ENCODE data around the gene RNF166.
A peak's percentile ranks its signal among the peaks of the same experiment; 100 is the strongest.

Gene RNF166

DNA sequence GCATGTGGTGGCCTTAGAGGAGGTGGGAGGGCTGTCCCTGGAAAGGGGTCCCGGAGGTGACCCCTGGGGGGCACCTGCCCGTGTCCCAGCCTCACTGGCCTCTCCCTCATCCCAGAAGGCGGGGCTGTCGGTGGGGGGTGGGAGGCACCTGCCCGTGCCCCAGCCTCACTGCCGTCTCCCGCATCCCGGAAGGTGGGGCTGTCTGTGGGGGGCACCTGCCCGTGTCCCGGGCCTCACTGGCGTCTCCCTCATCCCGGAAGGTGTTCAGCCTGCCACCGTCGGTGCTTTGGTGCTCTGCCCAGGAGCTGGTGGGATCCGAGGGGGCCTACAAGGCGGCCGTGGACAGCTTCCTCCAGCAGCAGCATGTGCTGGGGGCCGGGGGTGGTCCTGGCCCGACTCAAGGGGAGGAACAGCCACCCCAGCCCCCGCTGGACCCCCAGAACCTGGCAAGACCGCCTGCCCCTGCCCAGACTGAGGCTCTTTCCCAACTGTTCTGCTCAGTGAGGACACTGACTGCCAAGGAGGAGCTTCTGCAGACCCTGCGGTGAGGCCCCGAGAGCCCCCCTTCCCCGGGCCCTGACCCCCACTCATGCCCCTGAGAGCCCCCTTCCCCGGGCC lies 6.3 kb upstream of the RNF166 start:
- DNase-seq (ENCODE audit: low read depth, low spot score), result no peak
- H3K27ac ChIP-seq, result no peak overlapping the region

DNA sequence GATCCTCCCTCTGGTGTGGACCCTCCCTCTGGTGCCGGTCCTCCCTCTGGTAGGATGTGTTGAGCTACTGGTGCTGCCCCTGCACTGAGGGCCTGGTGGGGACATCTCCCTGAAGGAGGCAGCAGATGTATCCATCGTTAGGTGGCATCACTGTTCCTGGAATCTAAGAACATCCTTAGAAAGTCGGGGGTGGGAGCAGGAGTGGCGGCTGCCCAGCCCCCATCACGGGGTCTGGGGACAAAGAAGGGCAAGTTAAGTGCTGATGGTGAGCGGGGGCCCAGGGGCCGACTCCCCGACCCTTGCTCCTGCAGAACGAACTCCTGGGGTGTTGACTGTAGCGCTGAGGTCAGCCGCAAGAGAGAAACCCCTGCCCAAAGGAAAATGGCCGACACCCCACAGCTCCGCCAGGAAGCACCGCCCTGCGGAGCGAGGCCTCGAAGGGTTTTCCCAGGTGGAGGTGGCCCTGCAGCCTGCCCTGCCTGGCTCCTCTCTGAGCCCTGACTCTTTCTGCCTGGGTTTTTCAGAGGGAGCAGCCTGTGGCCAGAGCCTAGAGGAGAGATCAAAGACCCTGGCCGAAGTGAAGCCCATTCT lies 5.6 kb upstream of the RNF166 start:
- no peak for DNase-seq (ENCODE audit: low read depth, low spot score)
- H3K27ac ChIP-seq, result no peak overlapping the region

DNA sequence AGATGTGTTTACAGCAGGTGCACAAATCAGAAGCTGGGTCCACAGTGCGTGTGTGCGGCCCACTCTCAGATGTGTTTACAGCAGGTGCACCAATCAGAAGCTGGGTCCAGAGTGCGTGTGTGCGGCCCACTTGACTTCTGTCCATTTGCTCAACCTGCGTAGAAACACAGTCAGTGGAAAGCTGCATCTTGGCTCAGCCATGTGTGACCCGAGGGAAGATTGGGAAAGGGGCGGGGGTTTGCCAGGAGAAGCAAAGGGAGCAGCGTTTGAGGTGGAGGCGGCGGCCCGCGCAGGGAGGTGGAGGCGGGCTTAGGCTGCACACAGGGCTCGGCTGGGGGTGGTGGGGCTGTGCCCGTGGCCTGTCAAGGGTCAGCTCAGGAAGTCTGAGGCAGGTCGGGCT lies 4.3 kb upstream of the RNF166 start:
- H3K27ac ChIP-seq, result no peak overlapping the region
- DNase-seq (ENCODE audit: low read depth, low spot score), result no peak

DNA sequence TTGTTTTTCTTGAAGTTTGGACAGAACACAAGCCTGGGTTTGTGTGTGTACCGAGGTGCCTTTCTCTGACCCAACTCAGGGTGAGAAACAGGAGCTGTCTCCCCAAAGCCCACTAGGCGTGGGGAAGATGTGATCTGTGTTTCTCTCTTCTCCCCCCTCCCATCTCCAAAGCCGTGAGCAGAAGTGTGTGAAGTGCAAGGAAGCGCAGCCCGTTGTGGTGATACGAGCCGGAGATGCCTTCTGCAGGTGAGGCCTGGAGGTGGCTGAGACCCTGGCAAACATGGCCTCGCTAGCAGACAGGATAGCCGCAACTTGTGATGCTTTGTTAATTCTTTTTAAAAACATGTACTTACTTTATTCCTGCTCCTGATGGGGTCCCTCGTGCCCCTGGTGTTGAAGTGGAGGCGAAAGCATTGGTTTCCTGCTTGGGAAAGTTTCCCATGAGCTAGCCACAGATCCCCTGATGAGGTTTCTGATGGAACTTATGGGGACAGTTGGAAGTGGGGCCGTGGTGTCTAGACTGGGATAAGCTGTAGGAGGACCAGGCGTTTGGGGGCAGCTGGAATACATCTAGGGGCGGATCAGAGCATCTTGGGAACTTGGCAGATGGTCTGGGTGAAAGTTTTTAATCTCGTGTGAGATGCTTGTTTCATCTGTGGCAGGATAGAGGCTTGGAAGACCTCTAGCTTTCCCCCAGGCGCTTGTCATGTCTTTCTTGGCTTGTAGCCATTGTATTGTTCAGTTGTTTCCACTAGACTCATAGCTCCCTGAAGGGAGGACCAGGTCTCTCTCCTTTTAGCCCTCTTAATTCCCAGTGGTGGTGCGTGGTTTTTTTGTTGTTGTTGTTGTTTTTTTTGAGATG lies 988 bp upstream of the RNF166 start:
- DNase-seq (ENCODE audit: low read depth, low spot score), result no peak
- peak overlapping the region; percentile 17 for H3K27ac ChIP-seq

DNA sequence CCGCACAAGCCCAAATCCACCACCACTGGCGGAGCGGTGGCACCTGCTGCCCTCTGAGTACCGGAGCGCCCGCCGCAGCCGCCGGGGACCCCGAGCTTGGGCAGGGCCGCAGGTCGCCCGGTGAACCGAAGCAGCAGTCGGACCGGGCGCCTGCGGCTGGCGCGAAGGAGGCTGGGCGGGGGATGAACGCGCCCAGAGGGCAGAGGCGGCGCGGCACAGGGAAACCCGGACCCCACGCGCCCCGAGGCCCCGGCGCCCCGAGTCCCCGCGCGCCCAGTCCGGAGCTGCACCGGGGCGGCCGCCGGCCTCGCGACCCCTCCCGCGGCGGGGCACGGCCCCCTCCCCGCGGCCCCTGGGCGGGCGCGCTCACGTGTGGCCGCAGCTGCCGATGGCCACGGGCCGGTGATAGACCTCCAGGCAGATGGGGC lies 393 bp downstream of the RNF166 start:
- DNase-seq (ENCODE audit: low read depth, low spot score), result no peak
- H3K27ac ChIP-seq, result peak overlapping the region; percentile 17

DNA sequence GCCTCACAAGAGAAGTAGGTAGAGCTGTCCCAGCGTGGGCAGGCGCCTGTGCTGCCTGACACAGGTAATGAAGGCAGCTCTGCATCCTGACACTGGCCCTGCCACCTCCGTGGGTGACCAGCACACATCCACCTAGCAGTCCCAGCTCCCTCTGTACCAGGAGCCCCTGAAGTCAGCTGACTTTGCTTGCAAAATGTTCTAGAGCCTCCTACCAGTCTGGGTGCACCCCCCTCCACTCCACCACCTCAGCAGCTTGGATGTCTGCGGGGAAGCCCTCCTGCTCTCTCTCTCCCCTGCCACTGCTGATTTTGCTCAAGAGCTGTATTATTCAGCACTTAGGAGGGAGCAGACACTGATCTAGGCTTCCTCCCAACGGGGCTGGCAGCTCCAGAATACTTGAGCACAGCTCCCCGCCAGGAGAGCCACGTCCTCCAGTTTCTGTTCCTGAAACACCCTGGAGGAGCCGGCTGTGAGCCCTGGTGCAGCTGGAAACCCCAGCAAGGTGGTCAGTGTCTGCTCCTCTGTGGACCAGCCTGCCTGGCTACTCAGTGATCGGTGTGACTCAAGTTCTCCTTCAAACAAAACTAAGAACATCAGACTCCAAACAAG lies 1.0 kb downstream of the RNF166 start:
- no peak overlapping the region for H3K27ac ChIP-seq
- DNase-seq (ENCODE audit: low read depth, low spot score), result no peak

DNA sequence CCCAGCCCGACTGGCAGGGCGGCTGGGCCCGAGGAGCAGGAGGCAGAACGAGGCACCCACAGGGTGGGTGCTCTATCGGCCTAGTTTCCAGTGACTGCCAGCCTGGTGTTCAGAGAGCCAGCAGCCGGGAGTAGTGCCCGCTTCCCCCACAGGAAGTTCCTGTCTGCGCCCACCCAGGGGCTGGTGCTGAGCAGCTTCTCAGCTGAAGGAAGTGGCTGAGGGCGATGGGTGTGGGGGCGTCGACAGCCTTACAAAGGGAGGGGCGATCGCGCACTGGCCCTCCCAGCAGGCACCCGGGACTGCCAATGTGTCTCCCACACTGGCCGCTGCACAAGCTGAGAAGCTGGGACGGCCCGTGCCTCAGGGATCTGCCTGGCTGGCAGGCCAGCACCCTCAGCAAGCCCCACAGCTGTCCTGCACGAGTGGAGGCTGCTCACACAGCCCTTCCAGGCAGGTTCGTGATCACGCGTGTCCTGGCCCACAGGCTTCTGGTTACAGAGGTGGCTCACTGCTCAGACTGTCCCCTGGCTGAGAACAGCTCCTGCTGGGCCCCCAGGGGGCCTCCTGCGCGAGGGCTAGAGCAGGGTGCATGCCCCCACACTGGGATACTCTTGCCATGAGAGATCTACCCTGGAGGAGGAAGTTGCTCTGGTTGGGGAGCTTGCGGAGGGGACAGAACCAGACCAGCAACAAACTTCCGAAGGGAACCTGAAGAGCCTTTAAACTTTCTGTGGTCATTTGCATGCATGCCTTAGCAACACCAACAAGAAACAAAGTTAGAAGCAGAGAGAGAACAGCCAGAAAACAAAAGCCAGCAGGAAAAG lies 2.5 kb downstream of the RNF166 start:
- no peak overlapping the region for H3K27ac ChIP-seq

DNA sequence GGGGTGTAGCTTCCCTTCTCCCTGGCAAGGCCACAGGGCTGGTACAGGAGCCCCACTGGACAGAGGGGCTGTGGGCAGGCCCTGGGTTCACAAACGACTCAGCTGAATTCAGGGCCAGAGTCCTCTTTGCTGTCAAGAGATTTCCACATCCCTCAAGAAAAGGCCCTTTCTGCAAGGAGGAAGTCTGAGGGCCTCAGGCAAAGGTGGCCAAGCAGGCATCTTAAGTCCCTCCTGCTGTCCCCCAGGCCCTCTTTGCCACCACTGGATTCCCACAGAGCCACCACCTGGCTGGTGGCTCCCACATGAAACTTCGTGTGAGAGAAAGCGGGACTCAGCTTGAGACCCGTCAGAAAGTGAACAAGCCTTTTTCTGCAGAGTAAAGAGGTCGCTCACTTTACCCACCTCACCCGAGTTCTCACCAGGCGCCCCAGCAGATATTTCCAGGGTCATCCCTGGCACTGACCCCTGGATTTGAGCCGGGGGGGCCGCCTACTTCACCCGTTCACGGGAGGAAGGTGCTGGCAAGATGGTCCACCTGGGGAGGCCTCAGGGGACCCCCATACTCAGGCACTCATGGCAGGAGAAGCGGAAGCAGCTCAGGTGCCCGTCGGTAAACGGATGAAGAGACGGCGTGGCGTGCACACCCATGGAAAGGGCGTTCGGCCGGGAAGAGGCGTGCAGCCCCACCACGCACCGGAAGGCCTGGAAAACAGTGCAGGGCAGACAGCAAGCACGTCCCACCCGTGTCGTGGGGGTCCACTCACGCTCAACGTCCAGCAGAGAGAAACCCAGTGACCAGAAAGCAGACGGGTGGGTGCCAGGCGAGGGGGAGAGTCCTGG lies 3.6 kb downstream of the RNF166 start:
- no peak for DNase-seq (ENCODE audit: low read depth, low spot score)
- H3K27ac ChIP-seq, result no peak overlapping the region

More for the DNA sequence above, 2.5 kb downstream of the RNF166 start:
- no peak for DNase-seq (ENCODE audit: low read depth, low spot score)

DNA sequence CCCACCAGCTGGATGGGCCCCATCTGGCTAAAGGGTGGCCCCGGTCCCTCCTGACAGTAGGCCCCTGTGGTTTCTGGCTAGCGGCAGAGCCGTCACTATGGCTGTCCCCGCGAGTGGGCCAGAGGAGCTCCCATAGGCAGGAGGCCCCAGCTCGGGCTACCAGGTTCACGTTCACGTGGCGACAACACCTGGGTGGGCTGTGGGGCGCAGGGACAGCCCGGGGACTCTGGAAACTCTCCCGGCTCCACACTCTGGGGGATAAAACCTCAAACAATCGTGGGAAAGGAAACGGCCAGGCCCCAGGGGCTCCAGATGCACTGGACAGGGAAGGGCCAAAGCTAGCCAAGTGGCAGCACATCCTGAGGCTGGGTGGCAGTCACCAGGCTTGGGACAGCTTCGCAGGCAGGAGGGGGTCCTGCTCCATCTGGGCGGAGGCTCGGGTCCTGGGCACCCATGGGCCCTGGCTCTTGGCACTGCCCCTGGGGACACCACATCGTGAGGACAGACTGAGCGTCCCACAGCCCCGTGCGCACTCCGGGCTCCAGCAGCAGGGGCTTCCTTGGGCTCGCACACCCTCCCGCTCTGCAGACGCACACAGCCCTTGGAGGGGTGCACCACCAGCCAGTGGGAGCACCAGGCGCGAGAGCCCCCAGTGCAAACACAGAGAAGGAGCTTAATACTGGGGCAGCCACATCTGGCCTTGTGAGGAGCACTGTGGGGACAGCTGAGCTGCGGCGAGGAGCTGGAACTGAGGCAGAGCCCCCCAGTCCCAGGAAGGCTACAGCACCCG lies 4.4 kb downstream of the RNF166 start:
- no peak for DNase-seq (ENCODE audit: low read depth, low spot score)
- H3K27ac ChIP-seq, result no peak overlapping the region

DNA sequence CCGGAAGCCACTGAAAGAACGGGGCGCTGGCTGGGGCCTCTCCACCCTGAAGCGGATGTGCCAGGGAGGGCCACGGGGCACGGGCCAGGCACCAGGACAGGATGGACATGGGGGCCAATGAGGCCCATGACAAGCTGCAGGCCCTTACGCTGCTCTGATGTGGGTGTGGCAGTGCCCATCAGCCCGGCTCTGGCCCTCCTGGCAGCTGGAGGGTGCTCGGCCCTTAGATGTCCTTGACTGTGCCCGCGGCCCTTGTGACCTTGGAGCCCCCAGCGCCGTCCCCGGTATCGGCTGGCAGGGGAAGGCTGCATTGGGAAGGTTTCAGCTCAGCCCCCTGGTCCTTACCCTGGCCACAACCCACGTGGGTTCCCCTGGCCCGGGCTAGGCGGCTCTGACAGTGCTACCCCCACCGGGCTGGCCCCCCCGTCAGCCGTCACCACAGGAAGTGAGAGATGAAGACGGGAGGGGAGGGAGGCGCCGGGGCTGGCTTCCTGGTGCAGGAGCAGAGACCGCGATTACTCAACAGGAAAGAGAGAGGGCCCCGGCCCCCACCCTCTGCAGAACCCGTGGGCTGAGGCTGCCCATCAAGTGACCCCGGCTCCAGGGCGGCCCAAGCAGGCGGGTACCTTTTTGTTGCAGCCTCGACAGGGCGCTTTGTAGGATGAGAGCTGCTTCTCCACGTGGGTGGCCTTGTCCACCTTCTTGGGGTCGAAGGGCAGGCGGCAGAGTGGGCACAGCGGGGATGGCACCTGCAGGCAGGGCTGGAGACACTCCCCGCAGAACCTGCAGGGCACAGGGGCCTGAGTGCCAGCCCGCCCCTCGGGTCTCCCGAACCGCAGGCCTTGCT lies 5.3 kb downstream of the RNF166 start:
- DNase-seq (ENCODE audit: low read depth, low spot score), result no peak
- H3K27ac ChIP-seq, result no peak overlapping the region

DNA sequence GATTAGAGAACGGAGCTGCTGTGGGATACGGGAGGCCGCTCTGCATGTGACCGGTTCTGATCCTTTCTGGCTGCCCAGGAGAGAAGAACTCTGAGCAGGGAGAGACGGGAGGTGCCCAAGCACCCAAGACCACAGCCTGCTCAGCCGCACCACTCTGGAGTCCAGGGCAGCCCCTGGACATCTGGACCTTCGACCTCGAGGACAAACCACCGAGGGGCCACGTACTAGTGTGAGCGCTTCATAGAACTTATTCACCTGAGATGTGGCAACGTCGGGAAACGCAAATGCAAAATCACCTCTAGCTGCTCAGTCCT lies 5.9 kb downstream of the RNF166 start:
- H3K27ac ChIP-seq, result no peak overlapping the region
- no peak for DNase-seq (ENCODE audit: low read depth, low spot score)

DNA sequence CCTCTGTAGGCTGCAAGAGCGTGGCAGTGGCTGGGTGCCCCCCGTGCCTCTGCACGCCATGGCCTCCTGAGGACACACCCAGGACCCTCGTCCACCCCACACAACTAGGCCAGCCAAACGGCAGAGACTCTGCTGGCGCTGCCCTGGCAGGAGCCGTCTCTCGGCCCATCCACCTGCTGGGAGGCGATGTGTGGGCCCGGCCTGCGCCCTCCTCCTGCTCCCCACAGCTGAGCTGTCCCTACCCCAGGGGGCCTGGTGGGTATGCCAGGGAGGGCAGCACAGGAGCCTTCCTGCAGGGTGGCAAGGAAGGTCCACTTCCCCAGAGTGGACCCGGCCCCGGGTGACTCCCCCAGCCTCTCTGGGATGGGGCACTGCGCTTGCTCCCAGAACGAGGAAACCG lies 7.0 kb downstream of the RNF166 start:
- no peak for DNase-seq (ENCODE audit: low read depth, low spot score)
- H3K27ac ChIP-seq, result no peak overlapping the region

DNA sequence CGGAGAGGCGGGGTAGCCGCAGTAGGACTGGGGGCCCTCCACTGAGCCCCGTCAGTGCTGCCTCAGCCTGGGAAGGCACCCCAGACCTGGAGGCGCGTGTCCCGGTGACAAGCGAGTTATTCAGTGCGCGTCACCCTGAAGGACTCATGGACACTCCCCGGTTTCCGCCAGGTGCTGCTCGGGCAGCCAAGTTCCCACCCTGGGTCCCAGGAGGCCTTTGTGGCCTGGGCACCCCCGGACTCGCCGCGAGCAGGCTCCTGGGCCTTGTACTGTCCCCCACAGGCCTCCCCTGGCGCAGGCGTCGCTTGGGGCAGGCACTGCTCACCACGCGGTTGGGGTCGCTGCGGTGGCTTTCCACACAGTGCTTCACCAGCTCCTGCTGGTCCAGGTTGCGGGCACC lies 7.6 kb downstream of the RNF166 start:
- no peak overlapping the region for H3K27ac ChIP-seq
- DNase-seq (ENCODE audit: low read depth, low spot score), result no peak

DNA sequence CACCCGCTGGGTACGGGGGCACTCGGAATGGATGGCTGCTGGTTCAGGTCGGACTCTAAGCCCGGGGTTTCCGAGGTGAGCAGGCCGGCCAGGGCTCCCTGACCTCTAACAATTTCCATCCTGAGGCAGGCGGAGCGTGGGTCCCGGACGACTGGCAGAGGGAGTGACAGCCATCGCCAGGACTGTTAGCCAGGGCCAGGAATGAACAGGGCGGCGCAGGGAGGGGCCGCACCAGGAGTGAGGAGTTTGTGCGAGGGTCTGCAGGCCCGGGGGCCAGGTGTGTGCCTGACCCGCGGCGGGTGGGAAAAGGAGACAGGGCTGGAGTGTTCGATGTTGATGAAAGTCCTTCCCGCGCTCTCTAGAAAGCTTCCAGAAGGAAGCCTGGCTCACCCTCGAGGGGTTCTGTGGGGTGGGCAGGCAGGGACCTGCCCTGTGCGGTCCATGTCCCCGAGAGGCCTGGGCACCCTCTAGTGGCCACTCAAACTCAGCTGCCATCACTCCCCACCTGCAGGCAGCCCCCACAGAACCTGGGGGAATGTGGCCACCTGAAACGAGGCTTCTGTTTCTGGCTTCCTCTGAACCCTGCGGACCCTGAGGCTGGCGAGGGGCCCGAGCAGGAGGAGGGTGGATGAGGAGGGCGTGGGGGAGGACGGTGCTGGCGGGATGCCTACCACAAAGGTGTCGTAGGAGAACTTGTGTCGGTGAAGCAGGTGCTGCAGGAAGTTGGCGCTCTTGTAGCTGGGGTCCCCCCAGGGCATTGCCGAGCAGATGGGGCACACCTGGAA lies 8.2 kb downstream of the RNF166 start:
- no peak overlapping the region for H3K27ac ChIP-seq
- DNase-seq (ENCODE audit: low read depth, low spot score), result no peak

DNA sequence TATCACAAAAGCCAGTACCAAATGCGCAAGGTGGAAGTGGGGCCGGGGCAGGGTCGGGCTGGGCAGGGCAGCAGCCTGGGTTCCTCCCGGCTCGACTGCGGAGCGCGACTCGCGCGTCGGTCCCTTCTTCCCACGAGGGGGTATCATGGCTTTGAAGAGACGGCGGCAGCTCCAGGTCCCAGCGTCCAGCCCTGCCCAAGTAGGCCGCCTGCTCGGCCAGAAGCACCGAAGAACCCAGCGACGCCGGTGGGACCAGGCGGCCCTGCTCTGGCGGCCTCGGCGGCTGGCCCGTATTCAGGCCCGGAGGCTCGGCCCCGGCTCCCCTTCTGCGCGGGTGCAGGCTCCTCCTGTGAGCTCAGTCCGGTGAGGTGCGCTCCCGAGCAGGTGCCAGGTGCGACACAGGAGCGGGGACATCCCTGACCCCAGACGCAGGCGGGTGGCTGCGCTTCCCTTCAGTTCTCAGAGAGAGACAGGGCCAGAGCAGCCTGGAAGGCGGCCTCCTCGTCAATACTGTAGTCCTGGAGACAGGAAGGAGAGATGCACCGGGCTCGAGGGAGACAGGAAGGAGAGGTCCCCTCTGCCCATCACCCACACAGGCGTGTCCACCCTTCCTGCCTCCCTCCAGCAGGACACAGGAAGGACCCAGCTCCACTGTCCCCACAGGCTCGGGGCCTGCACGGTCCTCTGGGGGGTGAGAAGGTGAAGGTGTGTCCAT lies 8.9 kb downstream of the RNF166 start:
- H3K27ac ChIP-seq, result no peak overlapping the region
- no peak for DNase-seq (ENCODE audit: low read depth, low spot score)

DNA sequence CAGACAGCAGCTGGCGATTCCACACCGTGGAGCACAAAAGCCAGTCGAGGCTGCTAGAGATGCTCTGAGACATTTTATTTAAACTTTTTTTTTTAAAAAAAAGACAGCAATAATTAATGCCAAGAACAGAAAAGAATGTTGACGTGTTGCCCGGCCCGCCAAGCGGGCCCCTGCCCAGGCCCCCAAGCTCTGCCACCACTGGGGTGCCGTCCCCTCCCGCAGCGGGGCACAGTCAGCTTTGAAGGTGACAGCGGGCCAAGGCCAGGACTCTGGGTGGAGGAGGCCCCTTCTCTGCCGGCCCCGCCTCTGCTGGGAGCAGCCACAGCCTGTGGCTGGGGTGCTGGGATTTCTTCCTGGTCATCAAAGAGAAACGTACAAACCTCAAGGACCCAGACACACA lies 9.8 kb downstream of the RNF166 start:
- DNase-seq (ENCODE audit: low read depth, low spot score), result no peak
- H3K27ac ChIP-seq, result no peak overlapping the region

DNA sequence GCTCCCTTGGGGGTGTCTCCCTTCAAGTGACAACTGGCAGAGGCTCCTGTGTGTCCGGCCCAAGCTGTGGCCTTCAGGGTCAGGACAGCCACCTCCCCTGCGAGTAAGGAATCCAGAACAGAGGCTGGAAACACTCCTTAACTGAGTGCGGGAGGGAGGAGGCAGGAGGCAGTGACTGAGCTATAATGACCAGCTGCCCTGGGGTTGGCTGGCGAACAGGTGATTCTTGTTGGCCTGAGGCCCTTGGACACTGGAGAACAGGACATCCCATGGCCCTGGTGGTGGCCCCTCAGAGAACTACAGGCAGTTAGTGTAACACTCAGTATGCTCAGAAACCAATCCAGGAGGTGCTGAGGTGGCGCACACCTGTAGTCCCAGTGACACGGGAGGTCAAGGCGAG lies 10.5 kb downstream of the RNF166 start:
- no peak for DNase-seq (ENCODE audit: low read depth, low spot score)
- no peak overlapping the region for H3K27ac ChIP-seq

All from epithelial cell of prostate (primary cell).